SH-SY5Y (cell line): ENCODE data around the gene UBN2.

ENCODE experiments used
- GATA2 ChIP-seq: IDR thresholded peaks from 2 replicates; pipeline ENCODE4 v1.6.1; 2011; ENCODE audit warnings: mild to moderate bottlenecking, low read depth, low read length
- GATA3 ChIP-seq: IDR thresholded peaks from 2 replicates; pipeline ENCODE4 v1.6.1; 2011; ENCODE audit warnings: low read depth, mild to moderate bottlenecking, low read length, moderate library complexity

GRCh38 chr7:139241258-139241657, 10.2 kb downstream of the UBN2 start:
- TF ChIP-seq GATA2: no peak
- no peak for TF ChIP-seq GATA3
